ENCODE data around the gene SERPINA10.

SERPINA10 gene

GRCh38 chr14:94314890-94315289 lies 21.8 kb upstream of the SERPINA10 start:
- H3K4me3 ChIP-seq (ENCODE audit: low read depth, low read length) = no peak overlapping the region
- no peak for TF ChIP-seq CTCF (IDR thresholded peaks at IDR 0.05; ENCODE audit: low read depth, low read length, missing control alignments)

GRCh38 chr14:94313991-94314655 lies 21.1 kb upstream of the SERPINA10 start:
- no peak for TF ChIP-seq CTCF (IDR thresholded peaks at IDR 0.05; ENCODE audit: low read depth, low read length, missing control alignments)
- no peak for DNase-seq (ENCODE audit: low read depth)
- no peak overlapping the region for H3K4me3 ChIP-seq (ENCODE audit: low read depth, low read length)

More at GRCh38 chr14:94314890-94315289, 21.8 kb upstream of the SERPINA10 start:
- no peak for DNase-seq (ENCODE audit: low read depth)

GRCh38 chr14:94312481-94313246 lies 19.6 kb upstream of the SERPINA10 start:
- no peak for DNase-seq (ENCODE audit: low read depth)
- TF ChIP-seq CTCF (IDR thresholded peaks at IDR 0.05; ENCODE audit: low read depth, low read length, missing control alignments) = no peak

GRCh38 chr14:94310248-94310647 lies 17.2 kb upstream of the SERPINA10 start:
- TF ChIP-seq CTCF (IDR thresholded peaks at IDR 0.05; ENCODE audit: low read depth, low read length, missing control alignments) = no peak
- no peak for DNase-seq (ENCODE audit: low read depth)
- no peak overlapping the region for H3K4me3 ChIP-seq (ENCODE audit: low read depth, low read length)

More at GRCh38 chr14:94312481-94313246, 19.6 kb upstream of the SERPINA10 start:
- H3K4me3 ChIP-seq (ENCODE audit: low read depth, low read length) = no peak overlapping the region

GRCh38 chr14:94309721-94310120 lies 16.7 kb upstream of the SERPINA10 start:
- H3K4me3 ChIP-seq (ENCODE audit: low read depth, low read length) = no peak overlapping the region
- no peak for TF ChIP-seq CTCF (IDR thresholded peaks at IDR 0.05; ENCODE audit: low read depth, low read length, missing control alignments)
- DNase-seq (ENCODE audit: low read depth) = no peak

- H3K4me3 ChIP-seq (ENCODE audit: low read depth, low read length) = no peak overlapping the region
- peak; percentile 40 for TF ChIP-seq CTCF (IDR thresholded peaks at IDR 0.05; ENCODE audit: low read depth, low read length, missing control alignments)
- no peak for DNase-seq (ENCODE audit: low read depth)
Observed at GRCh38 chr14:94307410-94307992, 14.4 kb upstream of the SERPINA10 start.

Data from GM12864 (cell line).